Endothelial cell (in vitro differentiated cells): ENCODE results near the gene SCG2. TPM values are rescaled to one million over a fixed set of nuclear protein-coding genes. Genes with fewer than 3 reads are reported as not detected.

ENCODE experiments used
- DNase-seq: peaks from one replicate; pipeline ENCODE4 v3.0.0; 2021; ENCODE audit warnings: low spot score
- H3K27ac Mint-ChIP-seq: one replicate; pipeline ENCODE4 v1.8.0; 2021; ENCODE audit warnings: mixed read lengths, inconsistent platforms; ENCODE audit not compliant: unreplicated experiment
- H3K27me3 Mint-ChIP-seq: one replicate; pipeline ENCODE4 v1.8.0; 2021; ENCODE audit warnings: mild to moderate bottlenecking, moderate library complexity, mixed read lengths, inconsistent platforms; ENCODE audit not compliant: unreplicated experiment
- H3K36me3 Mint-ChIP-seq: one replicate; pipeline ENCODE4 v1.8.0; 2021; ENCODE audit warnings: mild to moderate bottlenecking, low read depth, mixed read lengths, inconsistent platforms; ENCODE audit not compliant: unreplicated experiment
- H3K4me1 Mint-ChIP-seq: one replicate; pipeline ENCODE4 v1.8.0; 2021; ENCODE audit warnings: mild to moderate bottlenecking, mixed read lengths, inconsistent platforms; ENCODE audit not compliant: unreplicated experiment
- H3K4me3 Mint-ChIP-seq: one replicate; pipeline ENCODE4 v1.8.0; 2021; ENCODE audit warnings: mild to moderate bottlenecking, mixed read lengths, inconsistent platforms; ENCODE audit not compliant: unreplicated experiment
- H3K9me3 Mint-ChIP-seq: one replicate; pipeline ENCODE4 v1.8.0; 2021; ENCODE audit warnings: mixed read lengths, inconsistent platforms; ENCODE audit not compliant: unreplicated experiment
- CTCF ChIP-seq: fragments of 200-600 bp; sonication (generic); IDR thresholded peaks from one replicate; pipeline ENCODE4 v1.5.0; 2021; ENCODE audit warnings: antibody characterized with exemption; ENCODE audit not compliant: unreplicated experiment
- total RNA-seq: library from RNA; stranded (reverse); fragmentation: NEBNext Ultra II Directional; extraction: Animal tissue kit (Norgen Biotek cat#: 25700); gene quantifications from one replicate; pipeline ENCODE4 v1.2.1, GENCODE V29; 2021; ENCODE audit not compliant: unreplicated experiment

Gene SCG2
- total RNA-seq, 1 donor from 2014 or later, result 0.23 TPM

- H3K4me1 Mint-ChIP-seq, result peaks cover 5% of the 10 kb centered on the region
- no peak overlapping the region for H3K27ac Mint-ChIP-seq
- no peak for TF ChIP-seq CTCF
- no peaks in the 10 kb centered on the region for H3K9me3 Mint-ChIP-seq
- H3K27me3 Mint-ChIP-seq, result no peaks in the 10 kb centered on the region
- DNase-seq, result no peak
- H3K4me3 Mint-ChIP-seq, result no peak overlapping the region
- no peaks in the 10 kb centered on the region for H3K36me3 Mint-ChIP-seq
Observed at GRCh38 chr2:223558970-223559369, 43.2 kb downstream of the SCG2 start.

GRCh38 chr2:223554923-223555322, 47.2 kb downstream of the SCG2 start:
- Mint-ChIP-seq H3K9me3 (no peaks in the 10 kb centered on the region), H3K4me3 (no peak overlapping the region), H3K4me1 (no peaks in the 10 kb centered on the region), H3K36me3 (no peaks in the 10 kb centered on the region), H3K27me3 (no peaks in the 10 kb centered on the region), H3K27ac (no peak overlapping the region)
- no peak for DNase-seq
- TF ChIP-seq CTCF, result no peak

- H3K9me3 Mint-ChIP-seq, result no peaks in the 10 kb centered on the region
- no peak for TF ChIP-seq CTCF
- H3K36me3 Mint-ChIP-seq, result no peaks in the 10 kb centered on the region
- no peaks in the 10 kb centered on the region for H3K27me3 Mint-ChIP-seq
- no peak overlapping the region for H3K27ac Mint-ChIP-seq
- no peak overlapping the region for H3K4me3 Mint-ChIP-seq
- no peaks in the 10 kb centered on the region for H3K4me1 Mint-ChIP-seq
- no peak for DNase-seq
Observed at GRCh38 chr2:223549215-223549614, 52.9 kb downstream of the SCG2 start.

- no peak for DNase-seq
- no peak for TF ChIP-seq CTCF
- H3K4me3 Mint-ChIP-seq, result no peak overlapping the region
- no peak overlapping the region for H3K27ac Mint-ChIP-seq
- H3K4me1 Mint-ChIP-seq, result no peaks in the 10 kb centered on the region
- H3K36me3 Mint-ChIP-seq, result no peaks in the 10 kb centered on the region
- H3K27me3 Mint-ChIP-seq, result no peaks in the 10 kb centered on the region
- H3K9me3 Mint-ChIP-seq, result no peaks in the 10 kb centered on the region
Observed at GRCh38 chr2:223548194-223548593, 54.0 kb downstream of the SCG2 start.

Other genes starting within 250 kb of the SCG2 start
- gene AP1S3, start 235.2 kb upstream of the SCG2 start, total RNA-seq, result 0.80 TPM